Neuronal stem cell (in vitro differentiated cells): Measurements from ENCODE around the gene VWCE.
"Not testable (repeated sequence)": the region's sequence is repeated elsewhere in the genome, so short reads cannot be mapped to it uniquely, and the experiment has no call there.

Source experiments
- DNase-seq: peaks from one replicate; pipeline ENCODE4 v3.0.0-alpha.2; 2013; ENCODE audit warnings: low spot score
- H2AFZ ChIP-seq: one replicate; pipeline ENCODE4 v1.6.1; 2013; ENCODE audit warnings: mild to moderate bottlenecking, low read length, inconsistent platforms
- H2AK5ac ChIP-seq: 2 replicates; pipeline ENCODE4 v1.6.1; 2013; ENCODE audit warnings: low read depth, mild to moderate bottlenecking, inconsistent platforms, low read length, moderate library complexity, mixed read lengths
- H2BK120ac ChIP-seq: 2 replicates; pipeline ENCODE4 v1.6.1; 2013; ENCODE audit warnings: low read depth, mild to moderate bottlenecking, inconsistent platforms, low read length, moderate library complexity, mixed read lengths
- H2BK12ac ChIP-seq: one replicate; pipeline ENCODE4 v1.6.1; 2013; ENCODE audit warnings: low read length, inconsistent platforms
- H2BK15ac ChIP-seq: 2 replicates; pipeline ENCODE4 v1.6.1; 2013; ENCODE audit warnings: mild to moderate bottlenecking, low read length, inconsistent platforms, mixed read lengths
- H2BK5ac ChIP-seq: one replicate; pipeline ENCODE4 v1.6.1; 2013; ENCODE audit warnings: inconsistent platforms, mild to moderate bottlenecking, low read length, moderate library complexity
- H3K14ac ChIP-seq: one replicate; pipeline ENCODE4 v1.6.1; 2013; ENCODE audit warnings: low read length, inconsistent platforms
- H3K18ac ChIP-seq: 2 replicates; pipeline ENCODE4 v1.6.1; 2013; ENCODE audit warnings: low read length, inconsistent platforms
- H3K23ac ChIP-seq: 2 replicates; pipeline ENCODE4 v1.6.1; 2013; ENCODE audit warnings: low read depth, mild to moderate bottlenecking, mixed read lengths, low read length, inconsistent platforms; ENCODE audit not compliant: poor library complexity
- H3K27ac ChIP-seq: replicated peaks from 3 replicates; pipeline ENCODE4 v1.5.1; 2013; ENCODE audit warnings: low read length, inconsistent platforms
- H3K27me3 ChIP-seq, 3 experiments: 2 replicates each; pipeline ENCODE4 v1.6.1; 2013; ENCODE audit warnings: low read length in 3 of 3, mild to moderate bottlenecking in 2 of 3, inconsistent platforms in 1 of 3, low read depth in 1 of 3, mixed read lengths in 1 of 3, moderate library complexity in 1 of 3; ENCODE audit not compliant: control insufficient read depth in 3 of 3, insufficient read depth in 3 of 3
- H3K36me3 ChIP-seq, 2 donors: replicated peaks in 1 of 2; 2 replicates each; pipeline ENCODE4 v1.6.1; 2013; ENCODE audit warnings: low read length in 2 of 2; ENCODE audit not compliant: control insufficient read depth in 2 of 2, insufficient read depth in 2 of 2
- H3K4ac ChIP-seq: 2 replicates; pipeline ENCODE4 v1.6.1; 2013; ENCODE audit warnings: inconsistent platforms, mild to moderate bottlenecking, low read length, moderate library complexity
- H3K4me1 ChIP-seq, 2 donors: 1 replicate in 1 of 2; 2 replicates in 1 of 2; pipeline ENCODE4 v1.6.1; 2013; ENCODE audit warnings: low read length in 2 of 2, low read depth in 1 of 2; ENCODE audit not compliant: control insufficient read depth in 2 of 2, insufficient read depth in 1 of 2
- H3K4me2 ChIP-seq: one replicate; pipeline ENCODE4 v1.6.1; 2013; ENCODE audit warnings: mild to moderate bottlenecking, low read length, inconsistent platforms; ENCODE audit not compliant: insufficient read depth, poor library complexity, severe bottlenecking
- H3K4me3 ChIP-seq, 2 donors: 2 replicates each; pipeline ENCODE4 v1.5.1; 2013; ENCODE audit warnings: low read length in 2 of 2, mild to moderate bottlenecking in 2 of 2, inconsistent platforms in 1 of 2, moderate library complexity in 1 of 2
- H3K79me1 ChIP-seq: one replicate; pipeline ENCODE4 v1.6.1; 2013; ENCODE audit warnings: low read depth, mild to moderate bottlenecking, inconsistent platforms, low read length, moderate library complexity
- H3K9ac ChIP-seq: one replicate; pipeline ENCODE4 v1.6.1; 2013; ENCODE audit warnings: mild to moderate bottlenecking, low read depth, low read length, inconsistent platforms; ENCODE audit not compliant: poor library complexity
- H3K9me3 ChIP-seq, 2 donors: replicated peaks in 1 of 2; 2 replicates each; pipeline versions ENCODE3 to v1.6.1; 2013; ENCODE audit warnings: low read length in 2 of 2, mild to moderate bottlenecking in 2 of 2, inconsistent platforms in 1 of 2, low read depth in 1 of 2, mixed read lengths in 1 of 2, moderate library complexity in 1 of 2; ENCODE audit not compliant: control insufficient read depth in 2 of 2, insufficient read depth in 1 of 2
- H4K8ac ChIP-seq: one replicate; pipeline ENCODE4 v1.6.1; 2013; ENCODE audit warnings: low read depth, mild to moderate bottlenecking, inconsistent platforms, low read length, moderate library complexity
- H4K91ac ChIP-seq: one replicate; pipeline ENCODE4 v1.6.1; 2013; ENCODE audit warnings: low read length, low read depth, mild to moderate bottlenecking, inconsistent platforms; ENCODE audit not compliant: poor library complexity
- WGBS, 2 donors: extraction: QIAGEN DNeasy Blood & Tissue Kit; methylation state at CpG; one replicate each; pipeline ENCODE4 v1.1.7; 2013; ENCODE audit warnings: missing lambda C conversion rate in 2 of 2, mixed read lengths in 1 of 2; ENCODE audit not compliant: insufficient read length in 2 of 2, insufficient replicate concordance in 1 of 2; ENCODE audit errors: extremely low coverage in 2 of 2; 5-methylcytosine and 5-hydroxymethylcytosine counted together

The VWCE gene

DNA sequence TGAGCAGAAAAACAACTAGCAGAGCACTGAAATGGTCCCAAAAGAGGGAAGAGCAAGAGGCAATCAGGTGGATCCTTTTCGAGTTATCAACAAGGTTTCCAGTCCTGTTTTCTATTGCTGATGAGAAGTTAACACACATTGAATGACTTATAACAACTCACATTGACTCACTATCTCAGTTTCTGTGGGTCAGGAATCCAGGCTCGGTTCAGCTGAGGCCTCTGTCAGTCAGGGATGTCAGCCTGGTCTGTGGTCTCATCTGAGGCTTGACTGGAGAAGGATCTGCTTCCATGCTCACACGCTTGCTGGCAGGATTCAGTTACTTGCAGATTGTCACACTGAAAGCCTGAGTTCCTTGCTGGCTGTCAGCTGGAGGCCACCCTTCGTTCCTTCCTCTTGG is 58.0 kb downstream of the VWCE start:
- H2AK5ac ChIP-seq: not testable (repeated sequence)

GRCh38 chr11:61232548-61233145 is 62.5 kb downstream of the VWCE start:
- not testable (repeated sequence) for H2BK12ac ChIP-seq, H2AFZ ChIP-seq, H3K14ac ChIP-seq, H2AK5ac ChIP-seq, H3K9ac ChIP-seq, H3K4me2 ChIP-seq, H3K18ac ChIP-seq, H3K9me3 ChIP-seq, H3K23ac ChIP-seq, H3K79me1 ChIP-seq, H3K4ac ChIP-seq, H3K36me3 ChIP-seq, H2BK120ac ChIP-seq, H3K4me3 ChIP-seq, H2BK5ac ChIP-seq, H4K8ac ChIP-seq, H4K91ac ChIP-seq, H3K27ac ChIP-seq, H3K27me3 ChIP-seq, H2BK15ac ChIP-seq, DNase-seq, H3K4me1 ChIP-seq
- no CpG with 5 or more reads among the region's 3 CpGs for WGBS, 2 donors

More for the DNA sequence above, 58.0 kb downstream of the VWCE start:
- not testable (repeated sequence) for H3K27ac ChIP-seq, DNase-seq, H3K4me1 ChIP-seq, H4K8ac ChIP-seq, H2BK15ac ChIP-seq, H2BK120ac ChIP-seq, H2AFZ ChIP-seq, H3K27me3 ChIP-seq, H4K91ac ChIP-seq, H2BK12ac ChIP-seq, H2BK5ac ChIP-seq, H3K4ac ChIP-seq, H3K9ac ChIP-seq, H3K4me2 ChIP-seq, H3K4me3 ChIP-seq, H3K18ac ChIP-seq, H3K14ac ChIP-seq, H3K36me3 ChIP-seq, H3K79me1 ChIP-seq, H3K23ac ChIP-seq, H3K9me3 ChIP-seq
- no CpG with 5 or more reads among the region's 4 CpGs for WGBS, 2 donors

DNA sequence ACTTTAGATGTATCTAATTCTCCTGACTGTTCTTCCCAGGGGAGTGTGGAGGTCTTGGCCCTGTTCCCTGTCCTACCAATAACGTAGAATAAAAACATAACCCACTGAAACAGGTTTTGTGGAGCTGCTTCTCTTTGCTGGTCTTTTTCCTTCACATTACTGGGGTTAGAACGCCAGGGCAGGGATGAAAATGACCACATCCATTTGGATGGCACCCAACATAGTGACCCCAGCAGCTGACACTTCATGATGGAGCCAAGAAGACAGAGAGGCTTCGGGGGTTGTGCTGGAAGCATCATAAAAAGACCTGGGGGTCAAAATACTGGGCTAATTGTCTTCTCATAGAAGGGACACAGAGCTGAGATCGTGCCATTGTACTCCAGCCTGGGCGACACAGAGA is 63.5 kb downstream of the VWCE start:
- H3K4me1 ChIP-seq, H2BK15ac ChIP-seq, H2AFZ ChIP-seq, H3K27ac ChIP-seq, H4K91ac ChIP-seq, H3K36me3 ChIP-seq, DNase-seq, H3K79me1 ChIP-seq, H4K8ac ChIP-seq, H3K14ac ChIP-seq, H2BK5ac ChIP-seq, H2BK12ac ChIP-seq, H3K27me3 ChIP-seq, H3K9me3 ChIP-seq, H2BK120ac ChIP-seq, H3K9ac ChIP-seq, H3K4me2 ChIP-seq, H3K4ac ChIP-seq, H3K23ac ChIP-seq, H3K18ac ChIP-seq, H2AK5ac ChIP-seq, H3K4me3 ChIP-seq: not testable (repeated sequence)
- no CpG with 5 or more reads among the region's 5 CpGs for WGBS, 2 donors

DNA sequence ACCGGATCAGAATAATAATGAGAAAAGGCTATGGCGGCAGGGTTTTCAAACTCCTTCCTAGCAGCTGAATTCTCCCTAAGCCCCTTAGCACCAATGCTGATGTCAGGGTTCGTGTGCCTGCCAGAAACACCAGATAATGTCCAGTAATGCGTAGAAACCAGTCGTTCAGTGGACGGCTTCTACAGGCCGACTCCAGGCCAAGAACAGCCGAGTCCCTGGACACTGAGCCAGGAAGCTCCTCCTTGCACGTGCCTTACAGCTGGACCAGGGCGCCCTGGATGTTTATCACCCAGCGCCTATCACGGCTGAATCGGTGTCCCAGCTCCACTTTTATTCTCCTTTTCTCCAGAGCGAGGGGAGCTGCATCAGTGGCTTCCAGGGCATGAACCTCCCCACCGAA is 64.1 kb downstream of the VWCE start:
- H4K8ac ChIP-seq, H3K18ac ChIP-seq, H3K27ac ChIP-seq, H2AK5ac ChIP-seq, H3K9ac ChIP-seq, H2BK15ac ChIP-seq, H2BK12ac ChIP-seq, H2AFZ ChIP-seq, H3K23ac ChIP-seq, H3K4me1 ChIP-seq, H2BK5ac ChIP-seq, H3K4me2 ChIP-seq, H3K27me3 ChIP-seq, H3K79me1 ChIP-seq, H3K9me3 ChIP-seq, DNase-seq, H2BK120ac ChIP-seq, H3K4me3 ChIP-seq, H3K36me3 ChIP-seq, H4K91ac ChIP-seq, H3K14ac ChIP-seq, H3K4ac ChIP-seq: not testable (repeated sequence)
- WGBS, 2 donors: no CpG with 5 or more reads among the region's 15 CpGs
